GM15510 (cell line): ENCODE results near the gene KIF11.

Source experiments
- POLR2A ChIP-seq: IDR thresholded peaks from 3 replicates; pipeline ENCODE4 v1.6.1; 2011; ENCODE audit warnings: borderline replicate concordance; ENCODE audit not compliant: insufficient read length; ENCODE audit errors: extremely low read depth

Gene KIF11

GRCh38 chr10:92592761-92593618 is at the start of gene KIF11:
TSS of gene KIF11 (plus strand) at chr10:92593130. CDS start at chr10:92593376, 246 bp downstream.
- peak; percentile 91 for TF ChIP-seq POLR2A

DNA sequence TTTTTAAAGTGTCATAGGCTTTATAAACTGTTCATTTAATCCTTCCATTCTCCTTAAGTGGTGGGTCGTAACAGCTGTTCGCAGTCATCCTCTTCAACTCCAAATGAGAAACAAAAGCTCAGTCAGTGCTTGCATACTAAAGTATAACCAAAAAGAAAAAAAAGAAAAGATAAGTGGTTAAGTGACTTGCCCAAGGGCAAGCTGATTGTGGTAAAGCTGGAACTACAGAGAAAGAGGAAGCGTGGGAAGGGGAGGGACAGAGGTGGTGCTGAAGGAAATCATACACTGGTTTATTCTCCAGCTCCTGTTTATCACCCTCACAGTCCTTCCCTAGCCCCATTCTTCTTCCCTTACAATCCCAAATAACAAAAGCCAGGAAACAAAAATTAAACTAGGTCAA is 48.6 kb upstream of the KIF11 start:
- no peak for TF ChIP-seq POLR2A

DNA sequence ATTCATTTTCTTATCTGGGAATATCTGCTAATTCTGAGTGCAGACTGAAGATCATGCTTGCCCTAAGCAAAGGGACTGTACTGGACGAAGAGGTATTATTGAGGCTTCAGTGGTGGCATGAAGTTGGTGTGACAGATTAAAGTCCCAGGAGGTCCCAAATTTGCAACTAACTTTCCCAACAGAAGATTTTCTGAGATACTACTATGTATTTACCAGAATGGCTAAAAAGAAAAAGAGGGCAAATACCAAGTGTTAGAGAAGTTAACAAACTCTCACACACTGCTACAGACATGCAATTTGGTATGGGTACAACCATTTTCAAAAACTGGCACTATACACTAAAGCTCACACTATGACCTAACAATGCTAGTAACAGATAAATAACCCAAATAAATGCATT is 47.4 kb upstream of the KIF11 start:
- no peak for TF ChIP-seq POLR2A

- no peak for TF ChIP-seq POLR2A
Observed at GRCh38 chr10:92547676-92548075, 45.3 kb upstream of the KIF11 start.

DNA sequence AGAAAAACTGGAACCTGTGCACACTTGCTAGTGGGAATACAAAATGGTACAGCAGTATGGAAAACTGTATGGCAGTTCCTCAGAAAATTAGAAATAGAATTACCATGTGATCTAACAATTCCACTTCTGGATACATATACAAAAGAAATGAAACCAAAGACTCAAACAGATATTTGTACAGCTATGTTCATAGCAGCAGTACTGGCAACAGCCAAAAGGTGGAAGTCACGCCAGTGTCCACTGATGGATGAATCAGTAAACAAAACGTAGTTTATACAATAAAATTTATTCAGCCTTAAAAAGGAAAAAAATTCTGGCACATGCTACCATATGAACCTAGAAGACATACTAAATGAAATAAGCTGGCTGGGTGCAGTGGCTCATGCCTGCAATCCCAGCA is 42.0 kb upstream of the KIF11 start:
- no peak for TF ChIP-seq POLR2A

DNA sequence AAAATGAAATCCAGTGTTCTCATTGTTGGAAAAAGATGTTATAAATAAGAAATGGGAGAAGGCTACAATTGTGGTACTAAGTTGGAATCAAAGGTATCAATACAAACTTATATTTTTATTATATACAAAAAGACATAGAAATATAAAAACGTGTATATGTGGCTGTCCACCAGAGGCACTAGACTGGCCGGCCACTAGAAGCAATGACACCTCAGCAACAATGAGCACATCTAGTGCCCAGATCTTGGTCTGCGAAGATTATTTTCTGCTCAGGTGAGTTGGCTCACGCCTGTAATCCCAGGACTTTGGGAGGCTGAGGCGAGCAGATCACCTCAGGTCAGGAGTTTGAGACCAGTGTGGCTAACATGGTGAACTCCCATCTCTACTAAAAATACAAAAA is 40.6 kb upstream of the KIF11 start:
- no peak for TF ChIP-seq POLR2A

DNA sequence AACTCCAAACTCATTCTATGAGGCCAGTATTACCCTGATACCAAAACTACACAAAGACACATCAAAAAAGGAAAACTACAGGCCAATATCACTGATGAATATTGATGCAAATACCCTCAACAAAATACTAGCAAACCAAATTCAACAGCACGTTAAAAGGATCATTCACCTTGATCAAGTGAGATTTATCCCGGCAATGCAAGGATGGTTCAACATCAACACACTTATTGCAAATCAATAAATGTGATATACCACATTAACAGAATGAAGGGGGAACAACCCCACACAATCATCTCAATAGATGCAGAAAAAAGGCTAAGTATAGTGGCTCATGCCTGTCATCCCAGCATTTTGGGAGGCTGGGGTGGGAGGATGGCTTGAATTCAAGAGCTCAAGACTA is 39.0 kb upstream of the KIF11 start:
- TF ChIP-seq POLR2A: no peak

GRCh38 chr10:92559046-92559445 is 33.9 kb upstream of the KIF11 start:
- TF ChIP-seq POLR2A: no peak

- TF ChIP-seq POLR2A: no peak
Observed at GRCh38 chr10:92562424-92562823, 30.5 kb upstream of the KIF11 start.

- TF ChIP-seq POLR2A: no peak
Observed at GRCh38 chr10:92567952-92568600, 24.9 kb upstream of the KIF11 start.

DNA sequence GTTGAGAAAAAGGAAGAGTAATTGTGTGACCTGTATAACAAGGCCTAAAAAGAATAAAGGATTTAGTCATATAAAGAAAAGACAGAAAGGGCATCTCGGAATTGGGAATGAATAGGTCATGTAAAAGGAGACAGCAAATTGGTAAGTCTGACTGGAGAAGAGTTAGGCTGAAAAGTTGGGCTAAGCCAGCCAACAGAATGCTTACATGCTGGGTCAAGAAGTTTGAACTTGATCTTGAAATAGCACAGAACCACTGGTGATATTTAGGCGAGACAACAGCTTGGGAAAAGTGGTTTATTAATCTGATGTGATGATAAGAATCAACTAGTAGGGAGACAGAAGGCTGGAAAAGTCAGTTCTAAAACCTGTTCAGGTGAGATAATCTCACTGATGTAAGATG is 23.9 kb upstream of the KIF11 start:
- TF ChIP-seq POLR2A: no peak

DNA sequence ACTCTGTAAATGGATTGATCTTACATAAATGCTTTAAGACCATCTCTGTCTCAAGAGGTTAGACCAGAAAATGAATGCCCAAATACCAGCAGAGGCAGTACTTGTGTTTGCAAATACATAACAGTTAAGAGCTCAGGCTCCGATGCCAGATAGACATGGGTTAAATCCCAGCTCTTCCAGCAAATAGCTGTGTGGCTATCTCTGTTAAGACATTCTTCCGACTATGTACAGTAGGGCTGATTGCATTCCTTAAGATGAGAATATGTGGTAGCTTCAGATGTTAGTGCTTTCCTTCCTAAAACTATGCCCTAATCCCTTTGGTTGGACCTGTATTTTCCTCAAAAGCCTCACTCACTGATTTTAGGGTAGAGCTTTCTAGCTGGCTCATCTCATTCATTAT is 21.3 kb upstream of the KIF11 start:
- TF ChIP-seq POLR2A: no peak

- no peak for TF ChIP-seq POLR2A
Observed at GRCh38 chr10:92572362-92573090, 20.4 kb upstream of the KIF11 start.

DNA sequence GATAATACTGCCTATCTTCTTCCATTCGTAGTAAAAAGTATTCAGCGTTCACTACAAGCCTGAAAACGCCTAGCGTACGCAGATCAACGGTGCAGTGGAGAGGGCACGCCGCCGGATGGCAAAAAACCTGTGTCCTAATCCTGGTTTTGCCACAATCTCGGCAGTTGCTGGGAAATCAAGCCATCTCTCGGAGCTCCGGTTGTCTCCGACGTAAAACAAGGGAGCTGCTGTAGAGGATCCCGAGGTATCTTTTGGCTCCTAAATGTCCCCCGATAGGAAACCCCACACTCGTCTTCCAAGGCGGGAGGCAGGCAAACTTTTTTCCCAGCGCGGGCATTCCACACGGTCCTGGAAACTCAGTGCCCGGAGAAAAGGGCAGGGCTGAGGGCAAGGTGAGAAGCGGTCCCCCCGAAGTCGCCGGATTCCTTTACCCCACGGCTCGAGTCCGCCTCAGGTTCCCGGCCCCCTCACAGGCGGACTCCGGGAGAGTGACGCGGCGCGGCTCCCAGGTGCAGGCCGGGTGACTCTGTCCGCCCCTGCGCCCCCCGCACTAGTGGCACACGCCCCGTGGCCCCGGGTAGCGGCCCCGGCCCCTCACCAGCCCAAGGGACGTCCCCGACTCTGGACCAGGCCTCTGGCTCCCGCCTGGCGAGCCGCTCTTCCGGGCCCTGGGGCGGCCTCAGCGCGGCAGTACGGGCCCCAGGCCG is 19.7 kb upstream of the KIF11 start:
- TF ChIP-seq POLR2A: no peak
